GM23338 (cell line): ENCODE results near the gene UBXN7.

ENCODE experiments used
- CREB1 ChIP-seq: fragments of 250-450 bp; sonication (Bioruptor Pico); IDR thresholded peaks from 2 replicates; pipeline ENCODE4 v1.5.0; 2020; ENCODE audit warnings: low read depth, mild to moderate bottlenecking, moderate library complexity
- CTCF ChIP-seq, 2 experiments: fragments of 200-600 bp in 1 of 2; sonication (generic) in 1 of 2; conservative IDR thresholded peaks; 2 replicates each; pipeline versions ENCODE4 v1.5.1 to v1.6.1; 2016 to 2017; ENCODE audit warnings: antibody characterized with exemption in 2 of 2, low read depth in 2 of 2, mild to moderate bottlenecking in 2 of 2, moderate library complexity in 1 of 2
- ETS1 ChIP-seq: IDR thresholded peaks from 2 replicates; pipeline ENCODE4 v1.6.1; 2016; ENCODE audit warnings: antibody characterized with exemption
- EZH2 ChIP-seq: fragments of 200-600 bp; sonication (generic); IDR thresholded peaks from one replicate; pipeline ENCODE4 v1.8.0; 2017; ENCODE audit warnings: antibody characterized with exemption, mild to moderate bottlenecking, low read depth; ENCODE audit not compliant: unreplicated experiment
- EZH2phosphoT487 ChIP-seq: fragments of 200-600 bp; sonication (generic); IDR thresholded peaks from one replicate; pipeline ENCODE4 v1.8.1; 2018; ENCODE audit warnings: antibody characterized with exemption; ENCODE audit not compliant: unreplicated experiment
- JUNB ChIP-seq: IDR thresholded peaks from one replicate; pipeline ENCODE4 v1.6.1; 2016; ENCODE audit warnings: antibody characterized with exemption; ENCODE audit not compliant: unreplicated experiment
- NANOG ChIP-seq: IDR thresholded peaks from 2 replicates; pipeline ENCODE4 v1.6.1; 2016; ENCODE audit warnings: antibody characterized with exemption, borderline replicate concordance
- POLR2AphosphoS5 ChIP-seq: IDR thresholded peaks from 2 replicates; pipeline ENCODE4 v1.6.1; 2016; ENCODE audit warnings: antibody characterized with exemption, low read depth
- REST ChIP-seq: IDR thresholded peaks from one replicate; pipeline ENCODE4 v1.6.1; 2018; ENCODE audit warnings: antibody characterized with exemption; ENCODE audit not compliant: unreplicated experiment
- STAT1 ChIP-seq: IDR thresholded peaks from one replicate; pipeline ENCODE4 v1.6.1; 2016; ENCODE audit warnings: antibody characterized with exemption; ENCODE audit not compliant: unreplicated experiment
- ZNF114 ChIP-seq: fragments of 250-450 bp; sonication (Bioruptor Pico); IDR thresholded peaks from 2 replicates; pipeline ENCODE4 v1.5.0; 2020; ENCODE audit warnings: mild to moderate bottlenecking, moderate library complexity
- ZNF331 ChIP-seq: fragments of 250-450 bp; sonication (Bioruptor Pico); IDR thresholded peaks from 2 replicates; pipeline ENCODE4 v1.5.0; 2020; ENCODE audit warnings: low read depth, mild to moderate bottlenecking, moderate library complexity
- ZNF462 ChIP-seq: fragments of 250-450 bp; sonication (Bioruptor Pico); IDR thresholded peaks from 2 replicates; pipeline ENCODE4 v1.5.0; 2020; ENCODE audit warnings: mild to moderate bottlenecking, moderate library complexity

- TF ChIP-seq POLR2AphosphoS5: no peak
- no peak for TF ChIP-seq CTCF (conservative IDR thresholded peaks at IDR 0.05; ENCODE audit: low read depth in 2 of 2)
- no peak for TF ChIP-seq CREB1 (CRISPR knock-in tag)
- TF ChIP-seq REST: no peak
- no peak for TF ChIP-seq EZH2phosphoT487
- no peak for TF ChIP-seq JUNB
- TF ChIP-seq EZH2: no peak
- TF ChIP-seq STAT1: no peak
- no peak for TF ChIP-seq ZNF114
- TF ChIP-seq NANOG: no peak
- no peak for TF ChIP-seq ZNF331
- TF ChIP-seq ETS1: no peak
- no peak for TF ChIP-seq ZNF462
Measured at GRCh38 chr3:196357905-196358304, 74.3 kb downstream of the UBXN7 start.
